ENCODE measurements around the gene SSB.

SSB gene

GRCh38 chr2:169771021-169771420, 27.6 kb upstream of the SSB start:
- no peak for DNase-seq (ENCODE audit: extremely low read depth, low read depth)
- no peak overlapping the region for H3K4me3 ChIP-seq (replicated peaks; ENCODE audit: low read depth, low read length)
- TF ChIP-seq CTCF (IDR thresholded peaks at IDR 0.05; ENCODE audit: low read depth, low read length, missing control alignments), result no peak

DNA sequence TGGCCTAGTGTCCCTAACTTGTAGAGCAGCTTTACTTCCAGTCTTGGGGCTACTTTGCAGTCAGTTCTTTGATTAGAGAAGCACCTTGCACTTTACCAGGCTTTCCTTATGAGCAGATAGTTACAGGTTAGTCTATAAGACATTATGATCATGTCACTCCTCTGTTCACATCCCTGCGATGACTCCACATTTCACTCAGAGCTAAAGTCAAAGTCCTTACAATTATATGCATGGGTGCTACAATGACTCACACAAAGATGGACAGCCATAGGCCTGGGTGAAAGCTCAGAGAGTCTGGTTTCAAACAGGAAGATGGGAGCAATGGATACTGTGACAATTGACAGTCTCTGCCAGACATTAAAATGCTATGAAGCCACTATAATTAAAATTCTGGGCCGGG, 27.1 kb upstream of the SSB start:
- H3K4me3 ChIP-seq (replicated peaks; ENCODE audit: low read depth, low read length), result no peak overlapping the region
- TF ChIP-seq CTCF (IDR thresholded peaks at IDR 0.05; ENCODE audit: low read depth, low read length, missing control alignments), result no peak
- DNase-seq (ENCODE audit: extremely low read depth, low read depth), result no peak

DNA sequence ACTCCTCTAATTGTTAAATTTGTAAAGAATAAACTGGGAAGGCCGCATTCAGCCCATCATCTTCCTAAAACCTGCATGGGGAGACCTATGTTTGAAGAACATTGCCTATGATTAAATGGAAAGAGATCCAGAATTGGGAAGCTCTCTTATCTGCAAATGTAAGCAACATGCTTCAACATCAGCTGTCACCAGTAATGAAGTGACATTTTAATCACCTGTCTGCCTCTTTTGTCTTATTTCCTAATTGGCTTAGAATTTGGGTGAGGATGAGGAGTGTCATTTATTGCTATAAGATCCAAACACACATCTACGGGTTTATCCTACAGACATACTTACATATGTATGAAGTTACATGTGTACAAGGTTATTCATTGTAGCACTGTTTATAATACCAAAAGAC, 26.0 kb upstream of the SSB start:
- DNase-seq (ENCODE audit: extremely low read depth, low read depth), result no peak
- H3K4me3 ChIP-seq (replicated peaks; ENCODE audit: low read depth, low read length), result no peak overlapping the region
- TF ChIP-seq CTCF (IDR thresholded peaks at IDR 0.05; ENCODE audit: low read depth, low read length, missing control alignments), result no peak

DNA sequence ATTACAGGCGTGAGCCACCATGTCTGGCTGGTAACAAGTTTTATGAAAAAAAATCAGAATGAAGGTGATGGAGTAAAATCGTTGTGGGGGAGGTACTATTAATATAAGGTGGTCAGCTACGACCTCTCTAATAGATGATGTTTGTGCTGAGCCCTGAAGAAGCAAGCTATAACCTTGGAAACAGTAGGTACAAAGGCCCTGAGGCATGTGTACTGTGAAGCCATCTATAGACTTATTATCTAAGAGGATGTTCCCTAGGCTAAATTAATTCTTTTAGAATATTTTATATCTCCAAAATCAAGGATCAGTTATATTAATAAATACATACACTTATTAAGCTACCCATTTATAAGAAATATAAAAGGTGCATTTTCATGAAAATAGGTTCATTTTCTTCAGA, 23.3 kb upstream of the SSB start:
- no peak for DNase-seq (ENCODE audit: extremely low read depth, low read depth)
- no peak overlapping the region for H3K4me3 ChIP-seq (replicated peaks; ENCODE audit: low read depth, low read length)
- TF ChIP-seq CTCF (IDR thresholded peaks at IDR 0.05; ENCODE audit: low read depth, low read length, missing control alignments), result no peak

DNA sequence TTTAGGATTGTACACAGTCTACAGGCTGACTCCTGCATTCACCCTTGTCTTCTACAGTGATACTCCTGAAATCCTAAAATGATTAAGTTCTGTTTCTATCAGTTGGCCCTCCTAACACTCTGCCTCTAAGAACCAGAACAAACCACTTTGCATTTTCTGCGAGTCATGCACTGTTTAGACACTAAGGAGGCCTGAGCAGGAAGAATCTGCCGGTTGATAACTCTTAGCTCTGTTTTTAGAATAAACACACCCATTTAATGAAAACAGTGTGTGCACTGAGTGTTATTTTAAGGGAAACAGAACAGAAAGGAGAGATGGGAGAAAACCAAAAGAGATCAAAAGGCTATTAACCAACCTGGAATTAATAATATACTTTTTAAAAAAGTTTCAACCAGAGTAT, 22.9 kb upstream of the SSB start:
- no peak overlapping the region for H3K4me3 ChIP-seq (replicated peaks; ENCODE audit: low read depth, low read length)
- peak; percentile 87 for DNase-seq (ENCODE audit: extremely low read depth, low read depth)
- no peak for TF ChIP-seq CTCF (IDR thresholded peaks at IDR 0.05; ENCODE audit: low read depth, low read length, missing control alignments)

DNA sequence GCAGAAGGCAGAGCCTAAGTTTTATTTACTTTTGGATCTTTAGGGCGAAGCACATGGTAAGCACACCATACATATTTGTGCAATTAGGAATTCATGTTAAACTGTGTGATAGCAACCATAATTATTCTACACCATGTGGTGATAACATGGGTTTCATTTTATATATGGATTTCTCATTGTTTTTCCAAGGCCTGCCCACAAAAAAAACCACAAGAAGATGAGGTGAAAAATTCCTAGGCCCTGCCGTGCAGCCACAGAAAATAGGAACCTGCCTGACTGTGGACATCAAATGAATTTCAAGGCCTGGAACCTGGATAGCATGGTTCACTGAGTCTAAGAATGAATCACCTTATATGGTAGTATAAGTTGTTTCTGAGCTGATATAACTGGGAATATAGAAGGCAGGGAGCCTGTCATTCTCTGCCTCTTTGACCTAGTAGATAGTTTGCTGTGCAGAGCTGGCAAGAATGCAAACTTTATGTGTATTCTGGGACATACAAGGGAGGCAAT, 22.4 kb upstream of the SSB start:
- peak; percentile 66 for DNase-seq (ENCODE audit: extremely low read depth, low read depth)
- no peak overlapping the region for H3K4me3 ChIP-seq (replicated peaks; ENCODE audit: low read depth, low read length)
- no peak for TF ChIP-seq CTCF (IDR thresholded peaks at IDR 0.05; ENCODE audit: low read depth, low read length, missing control alignments)

DNA sequence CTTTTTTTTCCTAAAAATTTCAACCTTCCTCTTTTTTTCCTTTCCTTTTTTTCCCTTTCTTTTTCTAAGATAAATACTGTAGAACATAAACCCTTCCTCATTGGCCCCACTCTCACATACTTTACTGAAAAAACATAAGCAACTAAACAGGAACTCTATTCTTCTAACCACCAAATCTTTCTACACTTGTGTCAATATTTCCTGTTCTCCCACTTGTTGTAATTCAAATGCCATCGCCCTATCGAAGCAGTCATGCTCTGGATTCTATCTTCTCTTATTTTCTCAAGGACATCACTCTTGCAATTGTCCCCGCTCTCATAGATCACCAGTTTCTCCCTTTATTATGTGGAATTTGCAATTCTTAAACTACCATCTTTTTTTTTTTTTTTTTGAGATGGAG, 20.2 kb upstream of the SSB start:
- DNase-seq (ENCODE audit: extremely low read depth, low read depth), result no peak
- H3K4me3 ChIP-seq (replicated peaks; ENCODE audit: low read depth, low read length), result no peak overlapping the region
- TF ChIP-seq CTCF (IDR thresholded peaks at IDR 0.05; ENCODE audit: low read depth, low read length, missing control alignments), result no peak
